ENCODE measurements around the gene MRPS16. TPM values are rescaled to one million over a fixed set of nuclear protein-coding genes. Genes with fewer than 3 reads are reported as not detected.

The MRPS16 gene
- total RNA-seq, 1 experiment from 2014 or later, result 191 TPM

GRCh38 chr10:73238990-73239566 is 13.4 kb downstream of the MRPS16 start:
- H3K36me3 Mint-ChIP-seq (ENCODE audit: insufficient read depth, unreplicated experiment), result peaks cover 94% of the 10 kb centered on the region
- Histone ChIP-seq H3K27me3 (replicated peaks; ENCODE audit: control insufficient read depth, insufficient read depth, low read length) (no peaks in the 10 kb centered on the region), H3K4me1 (no peaks in the 10 kb centered on the region), H3K9me3 (no peaks in the 10 kb centered on the region), H3K36me3 (ENCODE audit: control insufficient read depth, insufficient read depth, low read length) (peaks cover 7% of the 10 kb centered on the region), H3K4me3 (ENCODE audit: low read depth, low read length) (no peak overlapping the region)
- no peaks in the 10 kb centered on the region for H3K4me1 Mint-ChIP-seq (ENCODE audit: low read depth, unreplicated experiment)
- CTCF ChIA-PET, result no interaction called here
- no peak overlapping the region for H3K27ac Mint-ChIP-seq (ENCODE audit: unreplicated experiment)
- TF ChIP-seq CTCF (IDR thresholded peaks at IDR 0.05; ENCODE audit: insufficient read depth in 1 of 2, low read depth in 1 of 2, low read length in 1 of 2, severe bottlenecking in 1 of 2, unreplicated experiment in 1 of 2), result no peak
- H3K27me3 Mint-ChIP-seq (ENCODE audit: insufficient read depth, unreplicated experiment), result no peaks in the 10 kb centered on the region
- BruUV-seq (replicated peaks), result no TSS peak
- DNase-seq, result no peak
- POLR2A ChIA-PET, result interaction anchor here (0.6 to 0.9 kb wide), 2 partner anchors 8 to 14 kb away, joined by 3 to 4 read pairs; partner anchors contain the start of gene DNAJC9
- intact Hi-C loops (cut with micrococcal nuclease; ENCODE audit: unreplicated experiment), result no loop called here
- no peaks in the 10 kb centered on the region for H3K9me3 Mint-ChIP-seq (ENCODE audit: unreplicated experiment)
- no peak overlapping the region for H3K4me3 Mint-ChIP-seq (ENCODE audit: unreplicated experiment)

- Histone ChIP-seq H3K9me3 (no peaks in the 10 kb centered on the region), H3K27me3 (replicated peaks; ENCODE audit: control insufficient read depth, insufficient read depth, low read length) (no peaks in the 10 kb centered on the region), H3K36me3 (ENCODE audit: control insufficient read depth, insufficient read depth, low read length) (peaks cover 4% of the 10 kb centered on the region), H3K4me3 (ENCODE audit: low read depth, low read length) (no peak overlapping the region), H3K4me1 (no peaks in the 10 kb centered on the region)
- ChIA-PET CTCF (no interaction called here), POLR2A (interaction anchor here (2.9 kb wide), 1 partner anchor 12 kb away, joined by 9 read pairs; the partner anchor contains the start of gene DNAJC9)
- DNase-seq, result no peak
- no TSS peak for BruUV-seq (replicated peaks)
- intact Hi-C loops (cut with micrococcal nuclease; ENCODE audit: unreplicated experiment), result no loop called here
- TF ChIP-seq CTCF (IDR thresholded peaks at IDR 0.05; ENCODE audit: insufficient read depth in 1 of 2, low read depth in 1 of 2, low read length in 1 of 2, severe bottlenecking in 1 of 2, unreplicated experiment in 1 of 2), result no peak
- Mint-ChIP-seq H3K27ac (ENCODE audit: unreplicated experiment) (no peak overlapping the region), H3K27me3 (ENCODE audit: insufficient read depth, unreplicated experiment) (no peaks in the 10 kb centered on the region), H3K4me1 (ENCODE audit: low read depth, unreplicated experiment) (no peaks in the 10 kb centered on the region), H3K36me3 (ENCODE audit: insufficient read depth, unreplicated experiment) (peaks cover 79% of the 10 kb centered on the region), H3K9me3 (ENCODE audit: unreplicated experiment) (no peaks in the 10 kb centered on the region), H3K4me3 (ENCODE audit: unreplicated experiment) (no peak overlapping the region)
Measured at GRCh38 chr10:73234695-73235094, 17.7 kb downstream of the MRPS16 start.

GRCh38 chr10:73233883-73234282 is 18.6 kb downstream of the MRPS16 start:
- peaks cover 71% of the 10 kb centered on the region for H3K36me3 Mint-ChIP-seq (ENCODE audit: insufficient read depth, unreplicated experiment)
- intact Hi-C loops (cut with micrococcal nuclease; ENCODE audit: unreplicated experiment), result no loop called here
- no peaks in the 10 kb centered on the region for H3K27me3 Mint-ChIP-seq (ENCODE audit: insufficient read depth, unreplicated experiment)
- no peaks in the 10 kb centered on the region for H3K9me3 Mint-ChIP-seq (ENCODE audit: unreplicated experiment)
- DNase-seq, result no peak
- CTCF ChIA-PET, result no interaction called here
- no peaks in the 10 kb centered on the region for H3K27me3 ChIP-seq (replicated peaks; ENCODE audit: control insufficient read depth, insufficient read depth, low read length)
- no peaks in the 10 kb centered on the region for H3K4me1 ChIP-seq
- no peak overlapping the region for H3K4me3 Mint-ChIP-seq (ENCODE audit: unreplicated experiment)
- no peaks in the 10 kb centered on the region for H3K9me3 ChIP-seq
- POLR2A ChIA-PET, result interaction anchor here (2.9 kb wide), 1 partner anchor 13 kb away, joined by 9 read pairs; the partner anchor contains the start of gene DNAJC9
- H3K4me1 Mint-ChIP-seq (ENCODE audit: low read depth, unreplicated experiment), result no peaks in the 10 kb centered on the region
- H3K27ac Mint-ChIP-seq (ENCODE audit: unreplicated experiment), result no peak overlapping the region
- peaks cover 4% of the 10 kb centered on the region for H3K36me3 ChIP-seq (ENCODE audit: control insufficient read depth, insufficient read depth, low read length)
- no peak for TF ChIP-seq CTCF (IDR thresholded peaks at IDR 0.05; ENCODE audit: insufficient read depth in 1 of 2, low read depth in 1 of 2, low read length in 1 of 2, severe bottlenecking in 1 of 2, unreplicated experiment in 1 of 2)
- no peak overlapping the region for H3K4me3 ChIP-seq (ENCODE audit: low read depth, low read length)
- no TSS peak for BruUV-seq (replicated peaks)

Measured in Caco-2 (cell line).